KMS-11 (cell line): ENCODE measurements around the gene MRPS22.

ENCODE experiments used
- H2AFZ ChIP-seq: fragments of 200-600 bp; sonication (generic); 2 replicates; pipeline ENCODE4 v1.6.1; 2016; ENCODE audit warnings: antibody characterized with exemption, mixed run types, low read depth
- H3K27ac ChIP-seq: fragments of 200-600 bp; sonication (generic); 2 replicates; pipeline ENCODE4 v1.6.1; 2016; ENCODE audit warnings: mild to moderate bottlenecking, mixed run types
- H3K27me3 ChIP-seq: fragments of 200-600 bp; sonication (generic); 2 replicates; pipeline ENCODE4 v1.6.1; 2017; ENCODE audit warnings: mild to moderate bottlenecking, low read depth, mixed run types, moderate library complexity; ENCODE audit not compliant: insufficient read depth
- H3K36me3 ChIP-seq: fragments of 200-600 bp; sonication (generic); 2 replicates; pipeline ENCODE4 v1.6.1; 2017; ENCODE audit warnings: mild to moderate bottlenecking, mixed run types; ENCODE audit not compliant: insufficient read depth
- H3K4me1 ChIP-seq: fragments of 200-600 bp; sonication (generic); 2 replicates; pipeline ENCODE4 v1.6.1; 2016; ENCODE audit warnings: mild to moderate bottlenecking, low read depth, mixed run types; ENCODE audit not compliant: poor library complexity, severe bottlenecking
- H3K4me2 ChIP-seq: fragments of 200-600 bp; sonication (generic); 2 replicates; pipeline ENCODE4 v1.7.0; 2016; ENCODE audit warnings: mild to moderate bottlenecking, mixed run types
- H3K4me3 ChIP-seq: fragments of 200-600 bp; sonication (generic); IDR thresholded peaks from 2 replicates; pipeline ENCODE4 v1.6.1; 2017; ENCODE audit warnings: low read depth, low read length, mixed read lengths; ENCODE audit not compliant: insufficient read depth
- H3K79me2 ChIP-seq: fragments of 200-600 bp; sonication (generic); 2 replicates; pipeline ENCODE4 v1.6.1; 2016; ENCODE audit warnings: low read depth, mixed run types; ENCODE audit not compliant: insufficient read depth
- H3K9ac ChIP-seq: fragments of 200-600 bp; sonication (generic); 2 replicates; pipeline ENCODE4 v1.6.1; 2016; ENCODE audit warnings: mild to moderate bottlenecking, mixed run types
- H4K20me1 ChIP-seq: fragments of 200-600 bp; sonication (generic); 2 replicates; pipeline ENCODE4 v1.6.1; 2016; ENCODE audit warnings: mild to moderate bottlenecking, mixed run types; ENCODE audit not compliant: insufficient read depth
- CTCF ChIP-seq: fragments of 200-600 bp; sonication (generic); conservative IDR thresholded peaks from 2 replicates; pipeline ENCODE4 v1.6.1; 2017; ENCODE audit warnings: low read depth, mild to moderate bottlenecking, antibody characterized with exemption, low read length, moderate library complexity, mixed read lengths

MRPS22 gene

GRCh38 chr3:139325551-139325950 lies 18.3 kb upstream of the MRPS22 start:
- Histone ChIP-seq H3K9ac (no peak overlapping the region), H3K79me2 (no peaks in the 10 kb centered on the region)
- TF ChIP-seq CTCF: no peak

GRCh38 chr3:139326131-139326530 lies 17.7 kb upstream of the MRPS22 start:
- H3K27me3 ChIP-seq: no peaks in the 10 kb centered on the region
- no peak overlapping the region for H3K9ac ChIP-seq
- H2AFZ ChIP-seq: no peak overlapping the region
- H3K27ac ChIP-seq: no peak overlapping the region
- H3K4me3 ChIP-seq: no peak overlapping the region
- H3K4me2 ChIP-seq: no peak overlapping the region
- no peak for TF ChIP-seq CTCF
- H3K4me1 ChIP-seq: peaks cover 7% of the 10 kb centered on the region
- no peaks in the 10 kb centered on the region for H3K79me2 ChIP-seq
- no peaks in the 10 kb centered on the region for H3K36me3 ChIP-seq
- no peaks in the 10 kb centered on the region for H4K20me1 ChIP-seq

More at GRCh38 chr3:139325551-139325950, 18.3 kb upstream of the MRPS22 start:
- no peak overlapping the region for H3K27ac ChIP-seq
- H3K4me3 ChIP-seq: no peak overlapping the region
- no peaks in the 10 kb centered on the region for H4K20me1 ChIP-seq
- no peak overlapping the region for H2AFZ ChIP-seq
- H3K27me3 ChIP-seq: no peaks in the 10 kb centered on the region
- peaks cover 7% of the 10 kb centered on the region for H3K4me1 ChIP-seq
- no peaks in the 10 kb centered on the region for H3K36me3 ChIP-seq
- H3K4me2 ChIP-seq: no peak overlapping the region

GRCh38 chr3:139326707-139327106 lies 17.1 kb upstream of the MRPS22 start:
- Histone ChIP-seq H3K4me2 (no peak overlapping the region), H3K27ac (no peak overlapping the region), H3K4me3 (no peak overlapping the region), H4K20me1 (no peaks in the 10 kb centered on the region), H2AFZ (no peak overlapping the region), H3K4me1 (peaks cover 7% of the 10 kb centered on the region), H3K79me2 (no peaks in the 10 kb centered on the region), H3K36me3 (no peaks in the 10 kb centered on the region), H3K9ac (no peak overlapping the region), H3K27me3 (no peaks in the 10 kb centered on the region)
- TF ChIP-seq CTCF: no peak

GRCh38 chr3:139327231-139327630 lies 16.6 kb upstream of the MRPS22 start:
- H3K4me3 ChIP-seq: no peak overlapping the region
- no peak for TF ChIP-seq CTCF
- H3K4me2 ChIP-seq: no peak overlapping the region
- H2AFZ ChIP-seq: no peak overlapping the region
- no peaks in the 10 kb centered on the region for H4K20me1 ChIP-seq
- no peak overlapping the region for H3K9ac ChIP-seq
- H3K36me3 ChIP-seq: no peaks in the 10 kb centered on the region
- peaks cover 7% of the 10 kb centered on the region for H3K4me1 ChIP-seq
- H3K27ac ChIP-seq: no peak overlapping the region
- no peaks in the 10 kb centered on the region for H3K27me3 ChIP-seq
- H3K79me2 ChIP-seq: no peaks in the 10 kb centered on the region
